ENCODE results near the gene CD63.
A peak's percentile ranks its signal among the peaks of the same experiment; 100 is the strongest.

DNA sequence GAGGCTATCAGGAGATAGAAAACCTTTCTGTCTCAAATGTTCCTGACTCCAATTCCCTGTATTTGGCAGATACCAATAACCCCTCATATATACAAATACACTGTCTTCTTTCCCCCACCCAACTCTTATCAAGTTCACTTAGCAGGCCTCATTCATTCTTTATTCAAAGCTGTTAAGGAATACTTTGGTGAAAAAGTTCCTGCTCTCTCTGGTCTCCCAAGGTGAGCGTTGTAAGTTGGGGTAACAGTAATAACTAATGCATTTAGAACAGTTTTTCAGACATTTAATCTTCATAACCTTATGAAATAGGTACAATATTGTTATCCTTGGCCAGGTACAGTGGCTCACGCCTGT, 10.2 kb upstream of the CD63 start:
- TF ChIP-seq, protein P1, sequence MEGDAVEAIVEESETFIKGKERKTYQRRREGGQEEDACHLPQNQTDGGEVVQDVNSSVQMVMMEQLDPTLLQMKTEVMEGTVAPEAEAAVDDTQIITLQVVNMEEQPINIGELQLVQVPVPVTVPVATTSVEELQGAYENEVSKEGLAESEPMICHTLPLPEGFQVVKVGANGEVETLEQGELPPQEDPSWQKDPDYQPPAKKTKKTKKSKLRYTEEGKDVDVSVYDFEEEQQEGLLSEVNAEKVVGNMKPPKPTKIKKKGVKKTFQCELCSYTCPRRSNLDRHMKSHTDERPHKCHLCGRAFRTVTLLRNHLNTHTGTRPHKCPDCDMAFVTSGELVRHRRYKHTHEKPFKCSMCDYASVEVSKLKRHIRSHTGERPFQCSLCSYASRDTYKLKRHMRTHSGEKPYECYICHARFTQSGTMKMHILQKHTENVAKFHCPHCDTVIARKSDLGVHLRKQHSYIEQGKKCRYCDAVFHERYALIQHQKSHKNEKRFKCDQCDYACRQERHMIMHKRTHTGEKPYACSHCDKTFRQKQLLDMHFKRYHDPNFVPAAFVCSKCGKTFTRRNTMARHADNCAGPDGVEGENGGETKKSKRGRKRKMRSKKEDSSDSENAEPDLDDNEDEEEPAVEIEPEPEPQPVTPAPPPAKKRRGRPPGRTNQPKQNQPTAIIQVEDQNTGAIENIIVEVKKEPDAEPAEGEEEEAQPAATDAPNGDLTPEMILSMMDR (IDR thresholded peaks at IDR 0.05 in 8 of 11, conservative IDR thresholded peaks at IDR 0.05 in 3 of 11): peak in 1 of 11 experiments; percentile 3
- TF ChIP-seq POLR2A (IDR thresholded peaks at IDR 0.05): no peak

All from spleen (tissue), 7 donors.